H1 (cell line): ENCODE measurements around the gene CSF2RB. TPM values are rescaled to one million over a fixed set of nuclear protein-coding genes. Genes with fewer than 3 reads are reported as not detected.
A peak's percentile ranks its signal among the peaks of the same experiment; 100 is the strongest.

ENCODE experiments used
- CTCF ChIA-PET: fragments of 300-600 bp; sonication (Branson Sonifier 250); formaldehyde crosslinking; loops from one replicate; lab custom pipeline; 2021; ENCODE audit not compliant: partially characterized antibody; lab: Charles Lee
- POLR2A ChIA-PET: fragments of 300-600 bp; sonication (Branson Sonifier 250); formaldehyde crosslinking; loops from one replicate; lab custom pipeline; 2021; ENCODE audit warnings: inconsistent platforms; ENCODE audit not compliant: partially characterized antibody; lab: Charles Lee
- DNase-seq, 2 experiments: peaks; one replicate each; pipeline versions ENCODE4 v3.0.0 to v3.0.0-alpha.2; 2010 to 2022; ENCODE audit warnings: low spot score in 2 of 2, low read depth in 1 of 2, mixed read lengths in 1 of 2
- FAIRE-seq: peaks from 2 replicates; lab custom pipeline; 2011; peaks lifted over from hg19 to GRCh38; lab: Jason Lieb, UNC
- H2AFZ ChIP-seq: 2 replicates; pipeline ENCODE4 v1.8.1; 2012; ENCODE audit warnings: low read length, inconsistent platforms
- H2AK5ac ChIP-seq: 2 replicates; pipeline ENCODE4 v1.6.1; 2013; ENCODE audit warnings: low read depth, low read length
- H2BK120ac ChIP-seq: replicated peaks from 2 replicates; pipeline ENCODE3; 2013; ENCODE audit warnings: low read depth, low read length, inconsistent platforms
- H2BK12ac ChIP-seq: 2 replicates; pipeline ENCODE4 v1.6.1; 2013; ENCODE audit warnings: low read depth, low read length
- H2BK15ac ChIP-seq: 2 replicates; pipeline ENCODE4 v1.6.1; 2013; ENCODE audit warnings: low read length
- H2BK20ac ChIP-seq: 2 replicates; pipeline ENCODE4 v1.6.1; 2013; ENCODE audit warnings: low read length
- H2BK5ac ChIP-seq: 2 replicates; pipeline ENCODE4 v1.6.1; 2013; ENCODE audit warnings: low read depth, low read length
- H3K14ac ChIP-seq: 2 replicates; pipeline ENCODE4 v1.6.1; 2013; ENCODE audit warnings: inconsistent platforms; ENCODE audit not compliant: insufficient read length
- H3K18ac ChIP-seq: 2 replicates; pipeline ENCODE4 v1.6.1; 2013; ENCODE audit warnings: low read length; ENCODE audit errors: extremely low read depth
- H3K23ac ChIP-seq: 2 replicates; pipeline ENCODE4 v1.6.1; 2013; ENCODE audit warnings: inconsistent platforms; ENCODE audit not compliant: insufficient read length
- H3K23me2 ChIP-seq: 2 replicates; pipeline ENCODE4 v1.6.1; 2013; ENCODE audit warnings: low read depth, low read length
- H3K27ac ChIP-seq: 2 replicates; pipeline ENCODE4 v1.6.1; 2011; ENCODE audit warnings: low read depth, low read length, inconsistent platforms
- H3K27me3 ChIP-seq, 4 experiments: replicated peaks in 1 of 4; 1 replicate in 1 of 4; 2 replicates in 3 of 4; pipeline versions ENCODE4 v1.6.1 to v1.8.1; 2011 to 2013; ENCODE audit warnings: low read length in 3 of 4, mild to moderate bottlenecking in 3 of 4, inconsistent platforms in 2 of 4, mixed read lengths in 2 of 4, moderate library complexity in 1 of 4; ENCODE audit not compliant: control insufficient read depth in 3 of 4, insufficient read depth in 3 of 4; ENCODE audit errors: extremely low read depth in 1 of 4
- H3K36me3 ChIP-seq, 4 experiments: 2 replicates each; pipeline versions ENCODE4 v1.6.1 to v1.8.1; 2011 to 2013; ENCODE audit warnings: mild to moderate bottlenecking in 4 of 4, low read length in 3 of 4, moderate library complexity in 2 of 4, control low read depth in 1 of 4, inconsistent platforms in 1 of 4; ENCODE audit not compliant: insufficient read depth in 4 of 4, control insufficient read depth in 2 of 4
- H3K4ac ChIP-seq: replicated peaks from 2 replicates; pipeline ENCODE3; 2013; ENCODE audit warnings: low read length, low read depth, mixed read lengths, inconsistent platforms; ENCODE audit not compliant: insufficient read length
- H3K4me1 ChIP-seq, 4 experiments: replicated peaks in 1 of 4; 1 replicate in 1 of 4; 2 replicates in 3 of 4; pipeline versions ENCODE4 v1.6.1 to v1.8.1; 2011 to 2013; ENCODE audit warnings: low read length in 3 of 4, inconsistent platforms in 2 of 4, mixed read lengths in 1 of 4; ENCODE audit not compliant: insufficient read depth in 4 of 4, control insufficient read depth in 3 of 4
- H3K4me2 ChIP-seq, 2 experiments: 2 replicates each; pipeline versions ENCODE4 v1.6.1 to v1.8.1; 2011 to 2013; ENCODE audit warnings: low read depth in 2 of 2, low read length in 2 of 2, control low read depth in 1 of 2, inconsistent platforms in 1 of 2, mild to moderate bottlenecking in 1 of 2; ENCODE audit not compliant: insufficient read depth in 1 of 2
- H3K4me3 ChIP-seq, 4 experiments: fragments of 200-600, 300-600 bp in 1 of 4; sonication (generic), shearing (Covaris generic), sonication (Bioruptor Twin) in 1 of 4; 2 replicates each; pipeline versions ENCODE4 v1.5.1 to v1.8.1; 2011 to 2016; ENCODE audit warnings: low read length in 4 of 4, low read depth in 3 of 4, control low read depth in 2 of 4, inconsistent platforms in 2 of 4, mild to moderate bottlenecking in 2 of 4, mixed read lengths in 1 of 4, moderate library complexity in 1 of 4; ENCODE audit not compliant: insufficient read depth in 2 of 4; ENCODE audit errors: extremely low read depth in 1 of 4
- H3K56ac ChIP-seq: replicated peaks from 2 replicates; pipeline ENCODE3; 2013; ENCODE audit warnings: low read depth, mild to moderate bottlenecking, mixed read lengths, low read length, inconsistent platforms; ENCODE audit not compliant: insufficient read length
- H3K79me1 ChIP-seq: 2 replicates; pipeline ENCODE4 v1.6.1; 2013; ENCODE audit warnings: low read depth, low read length, control low read depth
- H3K79me2 ChIP-seq, 2 experiments: 2 replicates each; pipeline versions ENCODE4 v1.6.1 to v1.8.1; 2012 to 2013; ENCODE audit warnings: low read length in 2 of 2, mild to moderate bottlenecking in 2 of 2, inconsistent platforms in 1 of 2; ENCODE audit not compliant: insufficient read depth in 2 of 2, control insufficient read depth in 1 of 2
- H3K9ac ChIP-seq, 4 experiments: replicated peaks in 1 of 4; 1 replicate in 1 of 4; 2 replicates in 3 of 4; pipeline versions ENCODE4 v1.6.1 to v1.8.1; 2011 to 2013; ENCODE audit warnings: low read depth in 3 of 4, low read length in 3 of 4, control low read depth in 2 of 4, mild to moderate bottlenecking in 2 of 4, moderate library complexity in 2 of 4, inconsistent platforms in 1 of 4; ENCODE audit errors: extremely low read depth in 1 of 4
- H3K9me3 ChIP-seq, 2 experiments: 2 replicates each; pipeline versions ENCODE4 v1.6.1 to v1.8.1; 2012 to 2013; ENCODE audit warnings: mild to moderate bottlenecking in 2 of 2, moderate library complexity in 2 of 2, control low read depth in 1 of 2, inconsistent platforms in 1 of 2, low read depth in 1 of 2, low read length in 1 of 2, mixed read lengths in 1 of 2; ENCODE audit not compliant: insufficient read depth in 2 of 2
- H4K20me1 ChIP-seq, 2 experiments: replicated peaks in 1 of 2; 2 replicates each; pipeline versions ENCODE3 to v1.8.1; 2011 to 2013; ENCODE audit warnings: inconsistent platforms in 2 of 2, low read length in 2 of 2, mild to moderate bottlenecking in 1 of 2; ENCODE audit not compliant: insufficient read depth in 2 of 2, control insufficient read depth in 1 of 2
- H4K5ac ChIP-seq: 2 replicates; pipeline ENCODE4 v1.6.1; 2013; ENCODE audit warnings: low read length, low read depth, mixed read lengths, inconsistent platforms; ENCODE audit not compliant: insufficient read length
- H4K8ac ChIP-seq: 2 replicates; pipeline ENCODE4 v1.8.0; 2013; ENCODE audit warnings: mild to moderate bottlenecking, moderate library complexity, low read length, inconsistent platforms; ENCODE audit not compliant: insufficient read depth; ENCODE audit errors: extremely low read depth
- H4K91ac ChIP-seq: replicated peaks from 2 replicates; pipeline ENCODE3; 2013; ENCODE audit warnings: low read length, mixed read lengths, inconsistent platforms; ENCODE audit not compliant: insufficient read length
- BCL11A ChIP-seq, 2 experiments: IDR thresholded peaks; one replicate each; pipeline ENCODE4 v1.6.1; 2011; ENCODE audit warnings: low read depth in 2 of 2, low read length in 2 of 2, mild to moderate bottlenecking in 2 of 2
- CBX8 ChIP-seq: fragments of 300-800, 300-1000 bp; sonication (generic); IDR thresholded peaks from 2 replicates; pipeline ENCODE4 v1.7.1; 2016; ENCODE audit warnings: low read depth, low read length, borderline replicate concordance
- CTCF ChIP-seq, 3 experiments: IDR thresholded peaks; 1 replicate in 2 of 3; 2 replicates in 1 of 3; pipeline versions ENCODE4 v1.5.1 to v1.6.1; 2011; ENCODE audit warnings: low read length in 3 of 3, mild to moderate bottlenecking in 3 of 3, inconsistent platforms in 2 of 3, low read depth in 1 of 3, moderate library complexity in 1 of 3; ENCODE audit not compliant: insufficient read depth in 1 of 3; ENCODE audit errors: control extremely low read depth in 1 of 3
- E2F6 ChIP-seq: IDR thresholded peaks from 2 replicates; pipeline ENCODE4 v1.6.1; 2012; ENCODE audit warnings: inconsistent platforms
- MAFK ChIP-seq: IDR thresholded peaks from 2 replicates; pipeline ENCODE4 v1.6.1; 2012; ENCODE audit warnings: low read depth, mild to moderate bottlenecking, improper control_type of control experiment, low read length
- SIRT6 ChIP-seq: IDR thresholded peaks from one replicate; pipeline ENCODE4 v1.7.1; 2012; ENCODE audit warnings: low read length, inconsistent platforms
- TAF7 ChIP-seq: optimal IDR thresholded peaks from 2 replicates; pipeline ENCODE3; 2011; ENCODE audit warnings: low read depth, mild to moderate bottlenecking, inconsistent platforms, low read length, moderate library complexity, borderline replicate concordance
- YY1 ChIP-seq: IDR thresholded peaks from 2 replicates; pipeline ENCODE4 v1.6.1; 2011; ENCODE audit warnings: low read depth, mild to moderate bottlenecking, low read length
- WGBS, 2 experiments: shearing (Covaris generic) in 1 of 2; methylation state at CpG; one replicate each; pipeline versions ENCODE4 v1.1.6 to v1.1.7; 2013 to 2015; ENCODE audit warnings: low lambda C conversion rate in 2 of 2, mixed read lengths in 2 of 2, inconsistent platforms in 1 of 2, low coverage in 1 of 2, missing lambda C conversion rate in 1 of 2; ENCODE audit not compliant: insufficient replicate concordance in 2 of 2, insufficient coverage in 1 of 2, insufficient read length in 1 of 2; ENCODE audit errors: extremely low coverage in 1 of 2, missing lambda C conversion rate in 1 of 2; 5-methylcytosine and 5-hydroxymethylcytosine counted together
- polyA plus RNA-seq, 7 experiments: library from polyadenylated mRNA; depleted of rRNA in 3 of 7; stranded (reverse) in 5 of 7; unstranded in 2 of 7; fragments of >200 nt in 5 of 7; fragments of 200-250 nt in 2 of 7; gene quantifications; 1 replicate in 5 of 7; 2 replicates in 1 of 7; 4 replicates in 1 of 7; pipeline versions ENCODE4 v1.2.1 to v1.2.3, GENCODE V29; 2011 to 2013; ENCODE audit warnings: missing spikeins in 2 of 7, mixed read lengths in 2 of 7
- total RNA-seq: library from RNA; stranded (reverse); fragmentation: NEBNext Ultra II Directional; extraction: Animal tissue kit (Norgen Biotek cat#: 25700); gene quantifications from 2 replicates; pipeline ENCODE4 v1.2.1, GENCODE V29; 2021

Gene CSF2RB
- total and polyA plus RNA-seq, 2 of the 8 experiments (the other 6 are each of a cell fraction or from before 2014, with no cell fraction given), result not detected

GRCh38 chr22:36902143-36902926, 11.1 kb upstream of the CSF2RB start:
- POLR2A ChIA-PET, result interaction anchor here (0.9 to 5.4 kb wide), 3 partner anchors 9 to 75 kb away, joined by 3 to 28 read pairs (median 4); partner anchors contain the start of gene CSF2RB
- peak overlapping the region; percentile 91; the same call in 1 of the 2 replicates for H2BK12ac ChIP-seq
- CTCF ChIA-PET, result interaction anchor here (0.6 to 1.8 kb wide), 9 partner anchors 9 to 80 kb away, joined by 3 to 5 read pairs (median 3); no protein-coding TSS in a partner anchor
- H4K8ac ChIP-seq, result no peak overlapping the region
- H3K4me2 ChIP-seq, result no peak overlapping the region; a peak in 1 of 4 replicates
- no peaks in the 10 kb centered on the region for H4K20me1 ChIP-seq
- H3K23me2 ChIP-seq, result no peaks in the 10 kb centered on the region
- WGBS, 2 experiments, result 92% methylated on average over 8 of the region's 8 CpGs; no CpG with 5 or more reads in 1 of the 2 experiments
- FAIRE-seq, result no peak
- H3K14ac ChIP-seq, result no peak overlapping the region
- H4K91ac ChIP-seq, result no peak overlapping the region
- H2BK20ac ChIP-seq, result no peak overlapping the region
- H2AFZ ChIP-seq, result no peak overlapping the region
- H4K5ac ChIP-seq, result no peak overlapping the region
- no peak overlapping the region for H3K23ac ChIP-seq
- H2BK120ac ChIP-seq, result no peak overlapping the region
- no peak overlapping the region for H3K27ac ChIP-seq
- H3K36me3 ChIP-seq, result no peaks in the 10 kb centered on the region
- no peak overlapping the region for H2BK5ac ChIP-seq
- H3K4me3 ChIP-seq, result no peak overlapping the region
- no peak overlapping the region; the same call in 1 of the 2 replicates for H3K18ac ChIP-seq
- H2BK15ac ChIP-seq, result peak overlapping the region; percentile 55; the same call in 1 of the 2 replicates
- no peak for DNase-seq
- H3K9ac ChIP-seq, result no peak overlapping the region
- H3K4me1 ChIP-seq, result peaks cover 11 to 17% (median 13%) of the 10 kb centered on the region in 4 experiments
- H3K27me3 ChIP-seq, result peaks cover 0 to 6% (median 3%) of the 10 kb centered on the region in 4 experiments; a peak in 3 of 7 replicates
- H3K79me2 ChIP-seq, result no peaks in the 10 kb centered on the region
- no peak overlapping the region for H3K4ac ChIP-seq
- H3K9me3 ChIP-seq, result peaks cover 2 to 9% of the 10 kb centered on the region in 2 experiments; a peak in 1 of 4 replicates
- peak overlapping the region; percentile 88; the same call in 1 of the 2 replicates for H2AK5ac ChIP-seq
- H3K56ac ChIP-seq, result no peak overlapping the region
- 0 out of 2 replicates have a peak, but pooled peaks cover 2% of the 10 kb centered on the region for H3K79me1 ChIP-seq
- no peak for TF ChIP-seq MAFK
- TF ChIP-seq E2F6, result no peak
- TF ChIP-seq SIRT6, result no peak
- TF ChIP-seq BCL11A (IDR thresholded peaks at IDR 0.05; ENCODE audit: low read depth in 2 of 2, low read length in 2 of 2), result no peak
- no peak for TF ChIP-seq TAF7
- no peak for TF ChIP-seq YY1
- no peak for TF ChIP-seq CBX8
- no peak for TF ChIP-seq CTCF (IDR thresholded peaks at IDR 0.05; ENCODE audit: control extremely low read depth in 1 of 3, insufficient read depth in 1 of 3, low read depth in 1 of 3, low read length in 3 of 3)
